ENCODE data around the gene R3HDM4. TPM values are rescaled to one million over a fixed set of nuclear protein-coding genes. Genes with fewer than 3 reads are reported as not detected.

R3HDM4 gene
- total RNA-seq, 2 donors from 2014 or later = 37.6 to 42.4 TPM

DNA sequence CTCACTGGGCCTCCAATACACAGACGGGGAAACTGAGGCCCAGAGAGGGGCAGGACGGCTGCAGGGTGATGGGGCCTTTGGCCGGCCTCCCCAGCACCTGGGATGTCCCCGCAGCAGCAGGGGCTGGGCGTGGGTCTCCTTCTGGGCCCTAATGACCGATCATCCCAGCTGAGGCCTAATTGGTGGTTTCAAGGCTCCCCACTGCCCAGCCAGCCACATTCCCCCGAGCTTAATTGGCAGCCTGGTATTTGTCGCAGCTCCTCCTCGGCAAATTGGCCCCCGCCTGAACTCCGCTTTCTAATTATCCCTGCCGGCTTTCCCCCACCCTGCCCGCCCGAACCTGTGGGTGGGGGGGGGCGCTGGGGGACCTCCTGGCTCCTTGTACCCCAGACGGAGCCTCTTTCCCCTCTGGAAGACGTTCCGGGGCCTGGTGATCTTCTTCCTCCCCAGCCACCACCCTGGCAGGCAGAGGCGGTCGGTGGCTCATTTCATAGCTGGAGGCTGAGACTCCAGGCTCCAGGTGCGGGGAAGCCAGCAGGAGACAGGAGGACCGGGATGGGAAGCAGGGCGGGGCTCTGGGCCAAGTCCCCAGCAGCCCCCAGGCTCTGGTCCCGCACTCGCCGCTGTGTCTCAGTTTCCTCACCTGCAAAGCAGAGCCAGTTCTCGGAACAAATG is 43.9 kb upstream of the R3HDM4 start:
- H3K4me3 ChIP-seq = no peak overlapping the region
- no peaks in the 10 kb centered on the region for H3K36me3 ChIP-seq
- DNase-seq (ENCODE audit: low spot score) (no peak), ATAC-seq (ENCODE audit: insufficient number of reproducible peaks, low FRiP score, low read depth) (no peak)
- H3K27ac ChIP-seq = no peak overlapping the region
- H3K4me1 ChIP-seq (ENCODE audit: control insufficient read depth in 1 of 2, low read depth in 2 of 2) = peaks cover 0 to 6% of the 10 kb centered on the region in 2 donors
- TF ChIP-seq, protein P1, sequence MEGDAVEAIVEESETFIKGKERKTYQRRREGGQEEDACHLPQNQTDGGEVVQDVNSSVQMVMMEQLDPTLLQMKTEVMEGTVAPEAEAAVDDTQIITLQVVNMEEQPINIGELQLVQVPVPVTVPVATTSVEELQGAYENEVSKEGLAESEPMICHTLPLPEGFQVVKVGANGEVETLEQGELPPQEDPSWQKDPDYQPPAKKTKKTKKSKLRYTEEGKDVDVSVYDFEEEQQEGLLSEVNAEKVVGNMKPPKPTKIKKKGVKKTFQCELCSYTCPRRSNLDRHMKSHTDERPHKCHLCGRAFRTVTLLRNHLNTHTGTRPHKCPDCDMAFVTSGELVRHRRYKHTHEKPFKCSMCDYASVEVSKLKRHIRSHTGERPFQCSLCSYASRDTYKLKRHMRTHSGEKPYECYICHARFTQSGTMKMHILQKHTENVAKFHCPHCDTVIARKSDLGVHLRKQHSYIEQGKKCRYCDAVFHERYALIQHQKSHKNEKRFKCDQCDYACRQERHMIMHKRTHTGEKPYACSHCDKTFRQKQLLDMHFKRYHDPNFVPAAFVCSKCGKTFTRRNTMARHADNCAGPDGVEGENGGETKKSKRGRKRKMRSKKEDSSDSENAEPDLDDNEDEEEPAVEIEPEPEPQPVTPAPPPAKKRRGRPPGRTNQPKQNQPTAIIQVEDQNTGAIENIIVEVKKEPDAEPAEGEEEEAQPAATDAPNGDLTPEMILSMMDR (IDR thresholded peaks at IDR 0.05) = no peak
- no peaks in the 10 kb centered on the region for H3K27me3 ChIP-seq (replicated peaks; ENCODE audit: insufficient read depth)
- H3K9me3 ChIP-seq = no peaks in the 10 kb centered on the region

DNA sequence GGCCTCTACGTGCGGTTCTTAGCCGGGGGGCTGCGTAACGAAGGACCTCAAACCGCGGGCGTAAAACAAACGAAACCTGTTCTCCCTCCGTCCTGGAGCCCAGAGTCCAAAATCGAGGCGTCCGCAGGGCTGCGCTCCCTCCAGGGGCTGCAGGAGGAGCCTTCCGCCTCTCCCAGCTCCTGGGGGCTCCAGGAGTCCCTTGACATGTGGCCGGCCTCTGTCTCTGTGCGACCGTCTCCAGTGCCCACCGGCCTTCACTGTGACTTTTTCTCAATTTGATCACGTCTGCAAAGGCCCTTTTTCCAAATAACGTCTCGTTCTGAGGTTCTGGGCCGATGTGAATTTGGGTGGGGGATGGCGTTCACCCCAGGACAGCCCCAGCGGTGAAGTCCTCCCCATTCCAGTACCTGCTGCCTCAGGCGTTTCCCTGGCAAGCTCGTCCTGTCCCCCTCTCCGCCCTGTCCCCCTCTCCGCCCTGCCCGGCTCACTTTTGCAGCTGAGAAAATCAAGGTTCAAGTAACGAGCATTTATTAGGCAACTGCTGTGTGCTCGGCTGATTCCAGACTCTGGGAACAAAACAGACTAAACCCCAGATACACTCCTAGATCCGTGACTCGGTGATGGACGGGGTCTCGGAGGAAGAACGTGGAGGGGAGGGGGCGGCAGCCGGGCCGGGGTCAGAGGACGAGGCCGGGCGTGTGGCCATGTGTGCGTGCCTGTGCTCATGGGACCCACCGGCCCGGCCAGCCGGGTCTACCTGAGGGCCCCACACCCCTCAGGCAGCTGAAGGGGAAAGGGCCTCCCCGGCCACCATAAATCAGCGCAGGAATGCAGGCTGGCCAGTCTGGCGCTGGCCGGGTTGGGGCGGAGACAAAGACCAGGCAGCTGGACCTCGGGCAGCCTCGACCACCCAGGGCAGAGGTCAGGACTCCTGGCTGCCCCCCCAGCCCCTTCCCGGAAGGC is 43.1 kb upstream of the R3HDM4 start:
- no peak overlapping the region for H3K4me3 ChIP-seq
- TF ChIP-seq, protein P1 (IDR thresholded peaks at IDR 0.05) = no peak
- H3K27ac ChIP-seq = no peak overlapping the region
- no peaks in the 10 kb centered on the region for H3K36me3 ChIP-seq
- DNase-seq (ENCODE audit: low spot score) (no peak), ATAC-seq (ENCODE audit: insufficient number of reproducible peaks, low FRiP score, low read depth) (no peak)
- H3K9me3 ChIP-seq = no peaks in the 10 kb centered on the region
- peaks cover 0 to 6% of the 10 kb centered on the region in 2 donors for H3K4me1 ChIP-seq (ENCODE audit: control insufficient read depth in 1 of 2, low read depth in 2 of 2)
- no peaks in the 10 kb centered on the region for H3K27me3 ChIP-seq (replicated peaks; ENCODE audit: insufficient read depth)

DNA sequence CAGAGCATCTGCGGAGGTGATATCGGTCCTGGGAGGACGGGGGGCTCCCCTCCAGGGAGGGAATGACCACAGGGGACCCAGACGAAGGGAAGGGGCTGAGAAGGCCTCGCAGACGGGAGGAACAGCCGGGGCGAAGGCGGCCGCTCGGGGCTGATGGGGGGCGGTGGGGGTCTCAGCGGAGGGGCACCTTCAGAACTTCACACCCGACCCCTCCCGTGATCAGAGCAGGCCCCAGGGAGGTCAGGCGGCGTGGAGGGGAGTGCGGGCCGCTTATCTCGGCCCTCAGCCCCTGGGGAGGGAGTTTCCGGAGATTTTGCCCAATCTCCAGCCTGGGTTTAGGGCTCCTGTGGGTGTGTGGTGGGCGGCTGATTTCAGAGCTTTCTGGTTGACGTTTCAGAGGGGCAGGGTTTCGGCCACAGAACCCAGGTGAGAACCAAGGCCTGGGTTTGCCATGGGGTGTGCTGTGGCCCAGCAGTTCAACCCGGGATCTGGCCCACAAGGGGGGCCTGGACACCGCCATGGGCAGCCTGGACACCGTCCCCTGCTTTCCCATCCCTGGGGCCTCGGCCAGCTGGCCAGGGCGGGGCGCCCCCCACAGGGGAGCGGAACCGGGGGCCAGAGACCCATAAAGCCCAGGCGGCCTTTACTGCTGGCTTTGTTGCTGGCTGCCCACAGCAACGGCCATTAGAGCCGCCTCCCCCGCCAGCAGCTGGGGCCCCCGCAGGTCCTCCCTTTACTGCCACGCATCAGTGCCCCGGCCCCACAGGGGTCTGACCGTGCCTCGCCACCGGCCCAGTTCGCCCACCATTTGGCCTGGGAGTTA is 41.9 kb upstream of the R3HDM4 start:
- no peaks in the 10 kb centered on the region for H3K36me3 ChIP-seq
- H3K4me3 ChIP-seq = no peak overlapping the region
- DNase-seq (ENCODE audit: low spot score) (no peak), ATAC-seq (ENCODE audit: insufficient number of reproducible peaks, low FRiP score, low read depth) (no peak)
- H3K4me1 ChIP-seq (ENCODE audit: control insufficient read depth in 1 of 2, low read depth in 2 of 2) = peaks cover 0 to 6% of the 10 kb centered on the region in 2 donors
- H3K27me3 ChIP-seq (replicated peaks; ENCODE audit: insufficient read depth) = no peaks in the 10 kb centered on the region
- no peak overlapping the region for H3K27ac ChIP-seq
- TF ChIP-seq, protein P1 (IDR thresholded peaks at IDR 0.05) = no peak
- no peaks in the 10 kb centered on the region for H3K9me3 ChIP-seq

DNA sequence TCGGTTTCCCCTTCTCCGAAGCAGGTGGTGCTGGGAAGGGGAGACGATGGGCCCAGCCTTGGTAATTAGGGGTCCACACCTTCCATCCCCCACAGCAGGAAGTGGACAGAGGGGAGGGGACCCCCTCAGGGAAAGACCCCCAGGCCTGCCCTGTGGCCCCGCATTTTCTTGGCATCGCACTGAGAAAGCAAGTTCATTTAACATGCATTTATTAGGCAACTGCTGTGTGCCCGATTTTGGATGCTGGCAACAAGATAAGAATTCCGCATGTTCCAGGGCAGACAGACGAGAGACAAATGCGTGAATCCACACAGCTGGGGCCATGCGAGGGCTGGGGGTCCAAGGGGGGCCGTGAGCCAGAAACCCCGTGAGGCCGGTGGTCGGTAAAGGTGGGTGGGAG is 41.3 kb upstream of the R3HDM4 start:
- no peak for ATAC-seq (ENCODE audit: insufficient number of reproducible peaks, low FRiP score, low read depth)
- no peak for DNase-seq (ENCODE audit: low spot score)
- H3K9me3 ChIP-seq = no peaks in the 10 kb centered on the region
- peaks cover 0 to 6% of the 10 kb centered on the region in 2 donors for H3K4me1 ChIP-seq (ENCODE audit: control insufficient read depth in 1 of 2, low read depth in 2 of 2)
- no peaks in the 10 kb centered on the region for H3K27me3 ChIP-seq (replicated peaks; ENCODE audit: insufficient read depth)
- TF ChIP-seq, protein P1 (IDR thresholded peaks at IDR 0.05) = no peak
- no peak overlapping the region for H3K4me3 ChIP-seq
- no peak overlapping the region for H3K27ac ChIP-seq
- no peaks in the 10 kb centered on the region for H3K36me3 ChIP-seq
